Left ventricle myocardium inferior (tissue), 1 donor: Measurements from ENCODE around the gene GBX1. TPM values are rescaled to one million over a fixed set of nuclear protein-coding genes. Genes with fewer than 3 reads are reported as not detected.

Experiments
- DNase-seq: peaks from one replicate; pipeline ENCODE4 v3.0.0-alpha.2; 2020
- H3K27ac ChIP-seq: fragments of 200-600 bp; replicated peaks from 2 replicates; pipeline ENCODE4 v1.8.0; 2021
- H3K27me3 ChIP-seq: fragments of 200-600 bp; 2 replicates; pipeline ENCODE4 v1.8.0; 2021; ENCODE audit warnings: low read depth
- H3K36me3 ChIP-seq: fragments of 200-600 bp; 2 replicates; pipeline ENCODE4 v1.8.0; 2021
- H3K4me1 ChIP-seq: fragments of 200-600 bp; 2 replicates; pipeline ENCODE4 v1.8.0; 2021
- H3K4me3 ChIP-seq: fragments of 200-600 bp; 2 replicates; pipeline ENCODE4 v1.8.0; 2021; ENCODE audit warnings: mild to moderate bottlenecking, moderate library complexity
- H3K9me3 ChIP-seq: fragments of 200-600 bp; replicated peaks from 2 replicates; pipeline ENCODE4 v1.8.0; 2021
- CTCF ChIP-seq: fragments of 200-600 bp; IDR thresholded peaks from 2 replicates; pipeline ENCODE4 v1.8.0; 2021; ENCODE audit warnings: antibody characterized with exemption, mild to moderate bottlenecking, borderline replicate concordance
- intact Hi-C: fragments of 100-400 bp; cut with micrococcal nuclease; formaldehyde crosslinking; loops from one replicate; pipeline ENCODE4 v1.11.0; 2022
- total RNA-seq: library from RNA; stranded (reverse); fragmentation: NEBNext Ultra II Directional; extraction: Animal tissue kit (Norgen Biotek cat#: 25700); gene quantifications from one replicate; pipeline ENCODE4 v1.2.1, GENCODE V29; 2021
- donor health status: DM: no; HTN: yes; CAD: no; lungs with severe emphysema.

GBX1 gene
- total RNA-seq, 1 donor from 2014 or later = 1.9 TPM

- H3K9me3 ChIP-seq = no peaks in the 10 kb centered on the region
- intact Hi-C loops = no loop called here
- TF ChIP-seq CTCF = no peak
- H3K27me3 ChIP-seq = peaks cover 33% of the 10 kb centered on the region
- no peak for DNase-seq
- no peaks in the 10 kb centered on the region for H3K36me3 ChIP-seq
- no peaks in the 10 kb centered on the region for H3K4me1 ChIP-seq
- no peak overlapping the region for H3K27ac ChIP-seq
- no peak overlapping the region for H3K4me3 ChIP-seq
These were observed 39.4 kb upstream of the GBX1 start for GRCh38 chr7:151206914-151207313.

GRCh38 chr7:151205730-151206129, 38.2 kb upstream of the GBX1 start:
- Histone ChIP-seq H3K9me3 (no peaks in the 10 kb centered on the region), H3K4me3 (no peak overlapping the region), H3K27ac (no peak overlapping the region), H3K27me3 (peaks cover 37% of the 10 kb centered on the region), H3K36me3 (no peaks in the 10 kb centered on the region), H3K4me1 (no peaks in the 10 kb centered on the region)
- intact Hi-C loops = no loop called here
- no peak for DNase-seq
- TF ChIP-seq CTCF = no peak

- DNase-seq = no peak
- intact Hi-C loops = no loop called here
- Histone ChIP-seq H3K27ac (no peak overlapping the region), H3K9me3 (no peaks in the 10 kb centered on the region), H3K27me3 (peaks cover 49% of the 10 kb centered on the region), H3K4me3 (no peak overlapping the region), H3K4me1 (no peaks in the 10 kb centered on the region), H3K36me3 (no peaks in the 10 kb centered on the region)
- no peak for TF ChIP-seq CTCF
These were observed 37.0 kb upstream of the GBX1 start for GRCh38 chr7:151204383-151205032.

- no peak for TF ChIP-seq CTCF
- Histone ChIP-seq H3K27me3 (peaks cover 62% of the 10 kb centered on the region), H3K4me3 (no peak overlapping the region), H3K36me3 (no peaks in the 10 kb centered on the region), H3K4me1 (no peaks in the 10 kb centered on the region), H3K27ac (no peak overlapping the region), H3K9me3 (no peaks in the 10 kb centered on the region)
- intact Hi-C loops = no loop called here
- DNase-seq = no peak
These were observed 35.3 kb upstream of the GBX1 start for GRCh38 chr7:151202836-151203235.

- TF ChIP-seq CTCF = no peak
- H3K9me3 ChIP-seq = no peaks in the 10 kb centered on the region
- no peak overlapping the region for H3K4me3 ChIP-seq
- H3K27me3 ChIP-seq = peaks cover 62% of the 10 kb centered on the region
- no peaks in the 10 kb centered on the region for H3K4me1 ChIP-seq
- no peaks in the 10 kb centered on the region for H3K36me3 ChIP-seq
- no peak for DNase-seq
- intact Hi-C loops = no loop called here
- H3K27ac ChIP-seq = no peak overlapping the region
These were observed 34.3 kb upstream of the GBX1 start for GRCh38 chr7:151201751-151202150.
